Stomach (tissue), 9 donors: ENCODE results near the gene SLC30A10. TPM values are rescaled to one million over a fixed set of nuclear protein-coding genes. Genes with fewer than 3 reads are reported as not detected.
"Not testable (repeated sequence)": the region's sequence is repeated elsewhere in the genome, so short reads cannot be mapped to it uniquely, and the experiment has no call there.

Experiments
- DNase-seq, 2 donors: peaks; one replicate each; pipeline versions ENCODE4 v3.0.0 to v3.0.0-alpha.2; 2013 to 2019
- H3K27ac ChIP-seq, 5 donors: fragments of 200-600 bp in 4 of 5; sonication (generic) in 4 of 5; one replicate each; pipeline ENCODE4 v1.5.1; 2013 to 2019; ENCODE audit warnings: mild to moderate bottlenecking in 1 of 5, moderate library complexity in 1 of 5
- H3K27me3 ChIP-seq, 3 donors: fragments of 200-600 bp; sonication (generic); one replicate each; pipeline ENCODE4 v1.5.1; 2017 to 2019; ENCODE audit warnings: mixed run types in 1 of 3
- H3K36me3 ChIP-seq, 4 donors: fragments of 200-600 bp; sonication (generic); 1 replicate in 3 of 4; 2 replicates in 1 of 4; pipeline ENCODE4 v1.5.1; 2016 to 2019
- H3K4me1 ChIP-seq, 4 donors: fragments of 200-600 bp; sonication (generic); one replicate each; pipeline ENCODE4 v1.5.1; 2016 to 2019
- H3K4me3 ChIP-seq, 4 donors: fragments of 200-600 bp; sonication (generic) in 3 of 4; one replicate each; pipeline ENCODE4 v1.5.1; 2016 to 2019; ENCODE audit warnings: mild to moderate bottlenecking in 1 of 4
- H3K9me3 ChIP-seq, 4 donors: fragments of 200-600 bp; sonication (generic); one replicate each; pipeline ENCODE4 v1.5.1; 2016 to 2019
- CTCF ChIP-seq, 7 experiments: fragments of 450-650 bp in 4 of 7; fragments of 200-600 bp in 3 of 7; sonication (generic) in 3 of 7; IDR thresholded peaks; one replicate each; pipeline ENCODE4 v1.5.1; 2016 to 2019; ENCODE audit warnings: antibody characterized with exemption in 7 of 7, control low read depth in 2 of 7, mild to moderate bottlenecking in 1 of 7
- EP300 ChIP-seq: sonication (generic); formaldehyde crosslinking; IDR thresholded peaks from one replicate; pipeline ENCODE4 v1.6.1; 2017; ENCODE audit warnings: antibody characterized with exemption
- POLR2A ChIP-seq, 4 donors: fragments of 450-650 bp; IDR thresholded peaks; one replicate each; pipeline ENCODE4 v1.6.1; 2016; ENCODE audit warnings: antibody characterized with exemption in 4 of 4, control low read depth in 2 of 4, mild to moderate bottlenecking in 1 of 4, moderate library complexity in 1 of 4
- POLR2AphosphoS5 ChIP-seq, 3 donors: sonication (generic); formaldehyde crosslinking; IDR thresholded peaks; one replicate each; pipeline ENCODE4 v1.6.1; 2016; ENCODE audit warnings: antibody characterized with exemption in 3 of 3
- WGBS, 5 donors: extraction: QIAGEN DNeasy Blood & Tissue Kit in 3 of 5; methylation state at CpG; one replicate each; pipeline versions ENCODE4 v1.1.5 to v1.1.7; 2013 to 2018; 5-methylcytosine and 5-hydroxymethylcytosine counted together
- intact Hi-C: fragments of 100-400 bp; cut with DNase I; formaldehyde crosslinking; loops from one replicate; pipeline ENCODE4 v1.15.1; 2023; ENCODE audit warnings: low total_unique reads
- polyA plus RNA-seq, 3 donors: library from polyadenylated mRNA; stranded (reverse); fragments of 200-250 nt; gene quantifications; one replicate each; pipeline ENCODE4 v1.2.3, GENCODE V29; 2013
- total RNA-seq, 5 donors: library from RNA; depleted of rRNA; stranded (reverse); fragments of >200 nt; gene quantifications; one replicate each; pipeline versions ENCODE4 v1.1.0 to v1.2.3, GENCODE V29; 2014 to 2016
- donor health status: healthy with polysubstance abuse.
- donor health status: Bipolar disorder and iron deficiency.
- donor health status: healthy.

SLC30A10 gene
- total and polyA plus RNA-seq, 8 donors, result 0.92 TPM; not detected in 7

GRCh38 chr1:219958875-219959417, 30.6 kb upstream of the SLC30A10 start:
- intact Hi-C loops, result no loop called here
- no peak overlapping the region for H3K4me3 ChIP-seq
- no peaks in the 10 kb centered on the region for H3K36me3 ChIP-seq
- WGBS, 5 donors, result 81 to 93% (median 92%) methylated on average over 16 of the region's 16 CpGs
- peak in 1 of 2 donors; percentile 15 for DNase-seq
- no peaks in the 10 kb centered on the region for H3K27me3 ChIP-seq
- no peaks in the 10 kb centered on the region for H3K9me3 ChIP-seq
- TF ChIP-seq POLR2AphosphoS5 (IDR thresholded peaks at IDR 0.05) (no peak), CTCF (IDR thresholded peaks at IDR 0.05) (no peak), EP300 (no peak), POLR2A (IDR thresholded peaks at IDR 0.05) (no peak)
- H3K4me1 ChIP-seq, result no peaks in the 10 kb centered on the region
- H3K27ac ChIP-seq, result no peak overlapping the region

GRCh38 chr1:219954736-219955421, 26.5 kb upstream of the SLC30A10 start:
- WGBS, 5 donors, result 43 to 63% (median 56%) methylated on average over 11 of the region's 11 CpGs
- peak in 1 of 2 donors; percentile 56 for DNase-seq
- no peaks in the 10 kb centered on the region for H3K36me3 ChIP-seq
- H3K4me3 ChIP-seq, result no peak overlapping the region
- no peak for TF ChIP-seq EP300
- H3K27me3 ChIP-seq, result no peaks in the 10 kb centered on the region
- no peaks in the 10 kb centered on the region for H3K4me1 ChIP-seq
- peaks cover 0 to 7% (median 0%) of the 10 kb centered on the region in 4 donors for H3K9me3 ChIP-seq
- intact Hi-C loops, result no loop called here
- no peak overlapping the region for H3K27ac ChIP-seq

DNA sequence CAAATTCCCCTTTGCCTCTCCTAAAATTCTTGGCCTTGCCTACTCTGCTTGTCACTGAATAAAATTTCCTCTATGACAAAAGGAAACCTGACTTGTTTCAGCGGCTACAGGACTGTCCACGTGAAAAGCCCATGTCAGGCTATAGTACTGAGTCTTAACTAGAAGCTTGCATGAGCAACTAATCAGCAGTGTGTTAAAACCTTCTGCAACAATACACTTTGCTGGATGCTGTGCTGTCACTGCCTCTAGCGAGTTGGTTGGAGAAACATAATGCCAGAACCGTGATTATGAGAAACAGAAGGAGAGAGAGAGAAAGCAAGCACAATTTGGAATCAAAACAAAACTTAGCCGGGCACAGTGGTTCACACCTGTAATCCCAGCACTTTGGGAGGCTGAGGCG, 25.7 kb upstream of the SLC30A10 start:
- Histone ChIP-seq H3K4me3 (no peak overlapping the region), H3K27ac (no peak overlapping the region), H3K27me3 (no peaks in the 10 kb centered on the region), H3K4me1 (no peaks in the 10 kb centered on the region), H3K9me3 (peaks cover 0 to 7% (median 0%) of the 10 kb centered on the region in 4 donors), H3K36me3 (no peaks in the 10 kb centered on the region)
- intact Hi-C loops, result no loop called here
- TF ChIP-seq CTCF (IDR thresholded peaks at IDR 0.05), result no peak
- no peak for TF ChIP-seq POLR2A (IDR thresholded peaks at IDR 0.05)
- TF ChIP-seq EP300, result no peak
- no peak for TF ChIP-seq POLR2AphosphoS5 (IDR thresholded peaks at IDR 0.05)
- 86 to 92% (median 87%) methylated on average over 6 of the region's 6 CpGs for WGBS, 5 donors
- no peak for DNase-seq

- H3K4me3 ChIP-seq, result no peak overlapping the region
- no peak for DNase-seq
- intact Hi-C loops, result no loop called here
- TF ChIP-seq POLR2A (IDR thresholded peaks at IDR 0.05) (no peak), CTCF (IDR thresholded peaks at IDR 0.05) (no peak), EP300 (no peak), POLR2AphosphoS5 (IDR thresholded peaks at IDR 0.05) (no peak)
- no peaks in the 10 kb centered on the region for H3K27me3 ChIP-seq
- H3K4me1 ChIP-seq, result no peaks in the 10 kb centered on the region
- H3K36me3 ChIP-seq, result no peaks in the 10 kb centered on the region
- peaks cover 0 to 7% (median 0%) of the 10 kb centered on the region in 4 donors for H3K9me3 ChIP-seq
- no peak overlapping the region for H3K27ac ChIP-seq
Observed at GRCh38 chr1:219952361-219952760, 24.0 kb upstream of the SLC30A10 start.

GRCh38 chr1:219949227-219949626, 20.9 kb upstream of the SLC30A10 start:
- intact Hi-C loops, H3K27ac ChIP-seq, H3K36me3 ChIP-seq, H3K4me3 ChIP-seq, H3K9me3 ChIP-seq, H3K4me1 ChIP-seq, DNase-seq, H3K27me3 ChIP-seq: not testable (repeated sequence)
- WGBS, 5 donors, result 94 to 98% (median 97%) methylated on average over 2 to 4 of the region's 5 CpGs

- H3K27ac ChIP-seq, H3K27me3 ChIP-seq, intact Hi-C loops, DNase-seq, H3K4me1 ChIP-seq, H3K9me3 ChIP-seq, H3K36me3 ChIP-seq, H3K4me3 ChIP-seq: not testable (repeated sequence)
- 83 to 96% (median 93%) methylated on average over 2 to 3 of the region's 3 CpGs for WGBS, 5 donors
Observed at GRCh38 chr1:219948766-219949165, 20.4 kb upstream of the SLC30A10 start.
